Astrocyte (in vitro differentiated cells and primary cell): ENCODE results near the gene CIB1.

Experiments used
- EZH2 ChIP-seq: IDR thresholded peaks from 2 replicates; pipeline ENCODE4 v1.6.1; 2012; ENCODE audit warnings: mild to moderate bottlenecking, low read length, inconsistent platforms; ENCODE audit not compliant: insufficient read depth
- TF ChIP-seq, protein P1 (sequence below): IDR thresholded peaks from 2 replicates; pipeline ENCODE4 v1.5.1; 2011; ENCODE audit warnings: low read depth, mild to moderate bottlenecking, inconsistent platforms, low read length, moderate library complexity; ENCODE audit not compliant: insufficient read depth

DNA sequence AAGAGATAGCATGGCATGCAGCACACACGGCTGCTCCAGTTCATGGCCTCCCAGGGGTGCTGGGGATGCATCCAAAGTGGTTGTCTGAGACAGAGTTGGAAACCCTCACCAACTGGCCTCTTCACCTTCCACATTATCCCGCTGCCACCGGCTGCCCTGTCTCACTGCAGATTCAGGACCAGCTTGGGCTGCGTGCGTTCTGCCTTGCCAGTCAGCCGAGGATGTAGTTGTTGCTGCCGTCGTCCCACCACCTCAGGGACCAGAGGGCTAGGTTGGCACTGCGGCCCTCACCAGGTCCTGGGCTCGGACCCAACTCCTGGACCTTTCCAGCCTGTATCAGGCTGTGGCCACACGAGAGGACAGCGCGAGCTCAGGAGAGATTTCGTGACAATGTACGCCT, 4.8 kb downstream of the CIB1 start:
- TF ChIP-seq, protein P1, sequence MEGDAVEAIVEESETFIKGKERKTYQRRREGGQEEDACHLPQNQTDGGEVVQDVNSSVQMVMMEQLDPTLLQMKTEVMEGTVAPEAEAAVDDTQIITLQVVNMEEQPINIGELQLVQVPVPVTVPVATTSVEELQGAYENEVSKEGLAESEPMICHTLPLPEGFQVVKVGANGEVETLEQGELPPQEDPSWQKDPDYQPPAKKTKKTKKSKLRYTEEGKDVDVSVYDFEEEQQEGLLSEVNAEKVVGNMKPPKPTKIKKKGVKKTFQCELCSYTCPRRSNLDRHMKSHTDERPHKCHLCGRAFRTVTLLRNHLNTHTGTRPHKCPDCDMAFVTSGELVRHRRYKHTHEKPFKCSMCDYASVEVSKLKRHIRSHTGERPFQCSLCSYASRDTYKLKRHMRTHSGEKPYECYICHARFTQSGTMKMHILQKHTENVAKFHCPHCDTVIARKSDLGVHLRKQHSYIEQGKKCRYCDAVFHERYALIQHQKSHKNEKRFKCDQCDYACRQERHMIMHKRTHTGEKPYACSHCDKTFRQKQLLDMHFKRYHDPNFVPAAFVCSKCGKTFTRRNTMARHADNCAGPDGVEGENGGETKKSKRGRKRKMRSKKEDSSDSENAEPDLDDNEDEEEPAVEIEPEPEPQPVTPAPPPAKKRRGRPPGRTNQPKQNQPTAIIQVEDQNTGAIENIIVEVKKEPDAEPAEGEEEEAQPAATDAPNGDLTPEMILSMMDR, result no peak
- TF ChIP-seq EZH2, result no peak
